ENCODE measurements around the gene FAM200C.
"Not testable (repeated sequence)": the region's sequence is repeated elsewhere in the genome, so short reads cannot be mapped to it uniquely, and the experiment has no call there.

Gene FAM200C

GRCh38 chr5:160399402-160400353, at the start of gene FAM200C:
TSS of gene FAM200C (minus strand) at chr5:160400054. CDS start at chr5:160395490, 4,564 bp downstream.
- peak; percentile 65 to 66 for DNase-seq (ENCODE audit: low read depth in 2 of 2)

GRCh38 chr5:160449458-160449857, 49.6 kb upstream of the FAM200C start:
- DNase-seq (ENCODE audit: low read depth in 2 of 2): no peak

- no peak for DNase-seq (ENCODE audit: low read depth in 2 of 2)
Measured at GRCh38 chr5:160448886-160449285, 49.0 kb upstream of the FAM200C start.

- DNase-seq (ENCODE audit: low read depth in 2 of 2): no peak
Measured at GRCh38 chr5:160445751-160446150, 45.9 kb upstream of the FAM200C start.

GRCh38 chr5:160445132-160445531, 45.3 kb upstream of the FAM200C start:
- no peak for DNase-seq (ENCODE audit: low read depth in 2 of 2)

- DNase-seq (ENCODE audit: low read depth in 2 of 2): no peak
Measured at GRCh38 chr5:160444407-160444806, 44.6 kb upstream of the FAM200C start.

GRCh38 chr5:160442824-160443431, 43.1 kb upstream of the FAM200C start:
- no peak for DNase-seq (ENCODE audit: low read depth in 2 of 2)

GRCh38 chr5:160441311-160441781, 41.5 kb upstream of the FAM200C start:
- DNase-seq (ENCODE audit: low read depth in 2 of 2): no peak

GRCh38 chr5:160439205-160439600, 39.3 kb upstream of the FAM200C start:
- peak; percentile 78 to 88 for DNase-seq (ENCODE audit: low read depth in 2 of 2)

- DNase-seq (ENCODE audit: low read depth in 2 of 2): peak; percentile 26 to 30
Measured at GRCh38 chr5:160438316-160439204, 38.7 kb upstream of the FAM200C start.

- DNase-seq (ENCODE audit: low read depth in 2 of 2): no peak
Measured at GRCh38 chr5:160437271-160437670, 37.4 kb upstream of the FAM200C start.

- DNase-seq (ENCODE audit: low read depth in 2 of 2): not testable (repeated sequence)
Measured at GRCh38 chr5:160436661-160437060, 36.8 kb upstream of the FAM200C start.

- no peak for DNase-seq (ENCODE audit: low read depth in 2 of 2)
Measured at GRCh38 chr5:160436017-160436416, 36.2 kb upstream of the FAM200C start.

GRCh38 chr5:160435532-160435931, 35.7 kb upstream of the FAM200C start:
- DNase-seq (ENCODE audit: low read depth in 2 of 2): no peak

GRCh38 chr5:160434022-160434531, 34.2 kb upstream of the FAM200C start:
- no peak for DNase-seq (ENCODE audit: low read depth in 2 of 2)

- DNase-seq (ENCODE audit: low read depth in 2 of 2): no peak
Measured at GRCh38 chr5:160432787-160433186, 32.9 kb upstream of the FAM200C start.

GRCh38 chr5:160432196-160432595, 32.3 kb upstream of the FAM200C start:
- DNase-seq (ENCODE audit: low read depth in 2 of 2): no peak

- no peak for DNase-seq (ENCODE audit: low read depth in 2 of 2)
Measured at GRCh38 chr5:160427607-160428006, 27.8 kb upstream of the FAM200C start.

- no peak for DNase-seq (ENCODE audit: low read depth in 2 of 2)
Measured at GRCh38 chr5:160423099-160423498, 23.2 kb upstream of the FAM200C start.

GRCh38 chr5:160421625-160422258, 21.9 kb upstream of the FAM200C start, which contains the start of gene PTTG1:
TSS of gene PTTG1 (plus strand) at chr5:160421855. CDS start at chr5:160422313, 458 bp downstream.
- DNase-seq (ENCODE audit: low read depth in 2 of 2): peak; percentile 89 to 90

GRCh38 chr5:160420331-160420610, 20.4 kb upstream of the FAM200C start:
- DNase-seq (ENCODE audit: low read depth in 2 of 2): no peak
